ENCODE data around the gene NPFF.

The NPFF gene

DNA sequence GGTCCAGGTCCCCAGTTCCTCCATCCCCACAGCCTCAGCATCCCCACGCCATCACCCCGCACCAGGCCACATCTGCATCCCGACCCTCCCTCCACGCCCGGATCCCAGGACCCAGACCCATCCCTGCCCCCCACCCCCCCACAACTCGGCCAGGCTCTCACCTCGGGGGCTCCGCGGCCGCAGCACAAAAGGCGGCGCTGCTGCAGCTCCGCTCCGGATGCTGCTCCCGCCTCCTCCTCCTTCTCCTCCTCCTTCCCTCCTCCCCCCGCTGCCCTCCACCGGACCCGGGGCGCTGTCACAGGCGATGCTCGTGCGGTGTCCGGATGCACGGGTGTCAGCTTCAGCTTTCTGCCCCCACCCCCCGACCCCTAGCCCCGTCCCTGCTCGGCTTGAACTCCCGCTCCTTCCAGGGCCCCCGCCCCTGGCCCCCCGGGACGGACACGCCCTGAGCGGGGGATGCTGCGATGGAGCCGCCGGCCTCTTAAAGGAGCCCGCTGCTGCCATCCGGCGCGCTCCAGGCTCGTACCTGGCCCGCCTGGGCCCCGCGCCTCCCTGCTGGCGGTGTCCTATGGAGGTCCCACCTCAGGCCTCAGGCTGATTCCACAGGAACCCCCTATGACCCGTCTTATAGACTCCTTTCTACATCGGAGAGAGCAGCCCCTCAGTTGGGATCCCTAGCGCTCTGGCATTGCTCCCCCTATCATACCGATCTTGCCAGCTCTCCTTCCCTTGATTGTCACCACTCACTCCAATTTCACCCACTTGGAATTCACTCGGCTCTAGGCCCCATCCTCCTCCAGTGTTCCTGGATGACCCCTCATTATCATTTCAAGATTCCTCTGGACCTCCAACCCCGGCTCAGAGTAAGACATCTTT is 7.8 kb downstream of the NPFF start, which contains the start of gene MAP3K12:
TSS of gene MAP3K12 (minus strand) at position 193 of the 876 bp plus-strand sequence. CDS start 12,067 bp downstream, outside the sequence.
- intact Hi-C loops (cut with DNase I): loop anchor here (2.0 kb wide), 1 partner anchor 47 kb away; the partner anchor contains the start of gene PCBP2

DNA sequence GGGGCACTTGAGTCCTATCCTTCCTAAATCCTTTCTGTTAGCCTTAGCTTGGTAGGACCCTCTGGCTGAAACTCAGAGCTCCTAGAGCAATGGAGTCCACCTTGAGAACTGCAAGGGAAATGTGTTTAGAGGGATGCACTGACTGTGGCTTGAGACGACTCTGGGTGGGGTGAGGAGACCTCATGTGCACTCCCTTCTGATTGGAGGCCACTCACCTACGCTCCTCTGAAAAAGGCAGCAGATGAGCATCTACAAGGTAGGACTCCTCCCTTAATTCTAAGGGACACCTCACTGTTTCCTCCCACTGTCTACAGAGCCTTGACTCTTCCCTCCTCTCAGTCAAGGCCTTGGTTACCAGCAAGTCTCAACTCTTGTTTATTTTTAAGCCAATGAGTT is 9.1 kb downstream of the NPFF start:
- intact Hi-C loops (cut with DNase I): no loop called here
- DNase-seq: no peak

More for the DNA sequence above, 7.8 kb downstream of the NPFF start, which contains the start of gene MAP3K12:
- peak; percentile 58 to 96 (median 72) for DNase-seq

DNA sequence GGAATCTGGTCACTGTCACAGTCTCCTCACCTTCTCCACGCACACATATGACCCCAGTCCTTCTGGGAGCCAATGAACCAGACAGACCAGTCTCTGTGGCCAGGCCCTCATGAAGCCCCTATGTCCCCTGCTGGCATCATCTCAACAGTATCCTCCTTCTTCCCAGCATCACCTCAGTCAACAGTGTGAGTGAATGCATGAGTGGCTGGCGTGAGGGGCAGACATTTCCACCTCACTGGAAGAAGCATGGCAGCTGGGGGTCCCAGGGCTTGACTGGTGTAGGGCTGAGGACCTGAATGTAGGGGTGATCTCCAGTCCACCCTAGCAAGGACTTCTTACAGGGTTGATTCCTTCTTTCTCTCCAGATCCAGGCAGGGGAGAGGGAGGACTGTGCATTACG is 9.8 kb downstream of the NPFF start:
- intact Hi-C loops (cut with DNase I): no loop called here
- DNase-seq: no peak

DNA sequence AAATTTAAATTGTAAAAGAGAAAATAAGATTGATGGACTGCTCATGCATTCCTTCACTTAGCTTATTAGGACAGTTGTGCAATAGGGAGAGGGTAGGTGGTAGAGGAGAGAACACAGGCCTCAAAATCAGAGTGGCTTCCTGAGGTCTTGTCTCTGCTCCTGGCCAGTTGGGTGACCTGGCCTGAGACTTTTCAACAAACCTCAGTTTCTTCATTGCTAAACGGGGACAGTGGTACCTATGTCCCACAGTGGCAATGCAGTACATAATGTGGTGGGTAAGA is 10.6 kb downstream of the NPFF start:
- intact Hi-C loops (cut with DNase I): no loop called here
- no peak for DNase-seq

DNA sequence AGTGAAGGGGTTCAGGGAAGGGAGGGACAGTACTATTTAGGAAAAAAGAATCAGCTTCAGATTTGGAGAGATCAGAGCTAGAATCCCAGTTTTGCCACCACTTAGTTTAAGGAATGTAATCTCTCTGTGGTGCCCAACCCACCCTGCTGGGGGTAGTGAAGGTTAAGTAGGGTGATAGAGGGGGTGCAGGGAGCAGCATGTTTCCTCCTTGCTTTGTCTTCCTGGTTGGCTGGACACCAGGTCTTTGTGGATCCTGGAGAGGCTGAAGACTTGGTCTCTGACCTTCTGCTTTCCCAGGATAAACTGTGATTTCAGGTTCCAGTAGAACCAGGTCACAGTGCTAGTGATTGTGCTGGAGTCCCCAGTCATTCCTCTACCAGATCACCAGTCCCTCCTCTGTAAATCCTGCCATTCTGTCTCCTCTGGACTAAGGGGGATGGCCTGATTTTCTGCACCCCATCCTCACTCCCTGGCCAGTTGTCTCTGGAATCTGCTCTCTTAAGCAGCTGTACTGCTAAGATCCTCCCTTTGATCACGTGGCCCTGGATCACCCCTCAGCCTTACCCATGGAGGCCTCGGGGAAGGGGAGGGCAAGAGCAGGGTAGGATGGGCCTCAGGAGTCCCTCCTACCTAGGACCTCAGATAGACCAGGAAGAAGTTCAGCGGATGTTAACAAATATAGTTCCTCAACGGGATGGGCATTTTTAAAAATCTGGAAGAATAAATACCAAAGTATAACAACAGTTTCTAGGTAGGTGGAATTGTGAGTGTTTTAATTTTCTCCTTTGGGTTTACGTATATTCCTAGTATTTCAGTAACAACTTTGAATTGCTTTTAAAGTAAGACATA is 11.2 kb downstream of the NPFF start:
- peak in 1 of 10 donors; percentile 86 for DNase-seq
- intact Hi-C loops (cut with DNase I): no loop called here

DNA sequence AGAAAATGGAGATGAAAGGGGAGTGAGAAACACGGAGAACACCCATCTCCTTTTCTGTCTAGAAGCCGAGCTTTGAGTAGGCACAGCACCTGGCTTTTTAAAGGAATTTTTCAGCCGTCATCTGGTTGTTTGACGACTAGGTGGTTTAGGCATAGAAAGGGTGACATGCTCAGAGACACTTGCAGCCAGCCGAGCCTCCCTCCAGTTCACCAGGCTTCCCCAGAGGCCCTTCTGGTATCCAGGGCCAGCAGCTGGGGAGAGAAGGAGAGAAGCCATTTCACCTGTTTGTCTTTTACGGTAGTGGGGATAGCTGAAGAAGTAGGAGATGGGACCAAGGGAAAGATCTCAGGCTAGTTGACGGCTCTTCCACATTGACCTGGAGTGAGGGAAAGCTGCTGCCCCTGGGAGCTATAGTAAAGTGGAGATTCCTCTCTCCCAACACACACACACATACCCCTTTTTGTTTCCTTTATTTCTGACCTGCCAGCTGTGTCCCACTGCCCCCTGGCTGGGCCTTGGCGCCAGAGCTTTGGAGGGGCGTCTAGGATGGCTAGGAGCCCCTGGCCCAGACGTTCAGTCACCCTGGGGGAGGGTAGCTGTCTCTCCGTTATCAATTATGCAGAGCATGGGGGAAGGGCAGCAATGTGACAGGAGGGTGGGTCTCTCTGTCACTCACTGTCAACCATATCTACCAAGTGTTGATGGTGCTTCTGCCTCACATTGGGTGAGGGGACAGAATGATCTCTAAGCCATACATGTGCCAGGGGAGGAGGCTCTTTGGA is 13.5 kb downstream of the NPFF start:
- intact Hi-C loops (cut with DNase I): no loop called here
- no peak for DNase-seq

DNA sequence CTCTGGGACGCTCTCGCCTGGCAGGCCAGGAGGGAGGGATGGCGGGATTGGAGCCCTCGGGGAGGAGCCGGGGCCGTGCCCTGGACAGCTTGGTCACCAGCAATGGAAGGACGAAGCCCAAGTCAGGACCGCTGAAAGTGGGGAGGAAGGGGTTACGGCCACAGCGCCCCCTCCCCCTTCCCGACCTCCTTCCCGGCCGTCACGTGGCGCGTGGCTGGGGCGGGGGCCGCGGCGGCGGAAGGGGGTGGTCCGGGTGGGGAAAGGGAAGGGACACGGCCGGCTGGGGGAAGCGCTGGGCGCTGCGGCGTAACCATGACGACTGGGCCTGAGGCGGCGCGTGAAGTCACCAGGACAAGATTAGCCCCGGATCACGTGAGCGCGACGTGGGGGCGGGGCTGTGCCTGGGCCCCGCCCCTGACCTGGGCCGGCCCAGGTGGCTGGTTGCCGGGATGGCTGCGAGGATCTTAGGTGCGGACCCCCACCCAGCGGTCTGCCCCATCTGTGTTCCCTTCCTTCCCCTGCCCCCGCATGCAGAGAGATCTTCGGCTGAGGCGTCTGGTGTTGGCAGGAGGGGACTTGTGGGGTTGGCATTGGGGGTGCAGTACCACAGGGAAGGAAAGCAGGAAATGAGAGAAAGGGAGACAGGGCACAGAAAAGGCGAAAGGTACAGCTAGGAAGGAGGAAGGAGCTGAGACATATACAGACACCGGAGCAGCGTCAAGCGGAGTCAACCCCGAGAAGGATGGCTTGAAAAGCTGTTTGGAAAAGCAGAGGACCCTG is 14.3 kb downstream of the NPFF start:
- peak; percentile 89 to 99 (median 95) for DNase-seq
- intact Hi-C loops (cut with DNase I): no loop called here

DNA sequence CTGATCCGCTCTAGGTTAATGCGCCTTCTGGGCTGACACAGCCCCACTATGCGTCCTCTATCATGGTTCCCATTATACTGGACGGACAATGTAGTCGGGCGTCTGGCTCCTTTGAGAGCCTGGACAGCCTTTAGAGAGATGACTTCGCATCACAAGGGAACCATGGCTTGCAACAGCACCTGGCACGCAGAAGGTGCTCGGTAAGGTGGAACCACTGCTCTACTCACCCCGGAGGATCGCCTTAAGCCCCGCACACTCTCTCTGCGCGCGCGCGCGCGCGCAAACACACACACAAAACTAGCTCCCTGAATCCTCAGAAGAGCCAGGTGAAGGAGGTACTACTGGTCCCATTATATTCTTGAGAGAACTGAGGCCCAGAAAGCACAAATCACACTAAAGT is 15.1 kb downstream of the NPFF start:
- intact Hi-C loops (cut with DNase I): no loop called here
- DNase-seq: no peak

DNA sequence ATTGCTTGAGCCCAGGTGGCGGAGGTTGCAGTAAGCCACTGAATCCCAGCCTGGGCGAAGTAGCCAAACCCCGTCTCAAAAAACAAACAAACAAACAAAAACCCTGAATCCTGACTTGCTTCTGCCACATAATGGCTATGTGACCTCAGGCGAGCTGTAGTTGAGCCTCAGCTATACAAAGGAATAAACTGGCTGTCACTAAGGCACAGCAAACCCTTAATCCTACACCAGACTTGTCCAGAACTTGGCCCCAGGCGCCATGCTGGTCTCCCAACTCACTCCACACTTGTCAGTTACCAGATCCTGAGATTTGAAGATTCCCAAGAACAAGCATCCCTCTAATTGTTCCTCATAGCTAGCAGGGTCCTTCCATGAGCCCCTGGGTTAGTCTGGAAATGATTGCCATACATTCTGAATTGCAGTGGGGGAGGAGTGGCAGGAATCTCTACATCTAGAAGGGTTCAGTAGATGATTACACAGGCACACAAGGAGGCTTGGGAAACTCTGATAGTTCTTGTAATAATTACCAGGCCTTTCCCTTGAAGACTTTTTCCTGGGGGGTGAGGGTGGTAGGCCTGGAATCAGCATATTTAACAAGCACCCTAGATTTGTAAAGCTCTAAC is 17.9 kb downstream of the NPFF start:
- DNase-seq: no peak
- intact Hi-C loops (cut with DNase I): no loop called here

DNA sequence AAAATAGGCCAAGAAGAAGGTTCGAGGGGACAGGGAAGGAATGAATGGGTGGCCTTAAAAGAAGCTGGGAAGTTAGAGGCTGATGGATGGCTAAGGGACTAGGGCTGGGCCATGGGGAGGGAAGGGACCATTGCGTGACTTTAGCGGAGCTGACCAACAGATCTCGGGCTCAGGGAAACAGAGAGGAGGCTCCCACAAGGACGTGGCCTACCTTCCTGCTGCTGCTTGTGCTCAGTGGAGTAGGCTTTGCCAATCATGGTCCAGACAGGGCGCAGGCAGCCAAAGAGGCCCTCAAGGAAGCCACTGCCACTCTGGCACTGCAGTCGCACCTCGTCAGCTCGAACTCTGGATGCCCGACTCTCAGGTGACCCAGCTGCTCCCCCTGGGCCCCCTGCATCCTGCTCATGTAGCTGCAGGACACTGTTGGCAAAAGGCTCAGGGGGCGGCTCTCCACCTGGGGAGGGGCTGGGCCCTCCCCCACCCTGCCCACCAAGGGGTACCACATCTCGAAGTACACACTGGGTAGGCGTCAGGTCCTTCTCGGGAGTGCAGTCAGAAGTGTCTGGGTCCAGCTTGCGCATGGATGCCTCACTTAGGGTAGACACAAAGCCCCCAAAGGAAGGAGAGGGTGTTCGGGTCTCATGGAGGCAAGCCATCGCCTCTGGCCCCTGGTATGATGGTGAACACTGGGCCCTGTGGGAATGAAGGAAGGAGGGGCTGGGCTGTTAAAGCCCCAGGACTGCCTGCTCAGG is 20.4 kb downstream of the NPFF start:
- no peak for DNase-seq
- intact Hi-C loops (cut with DNase I): no loop called here

DNA sequence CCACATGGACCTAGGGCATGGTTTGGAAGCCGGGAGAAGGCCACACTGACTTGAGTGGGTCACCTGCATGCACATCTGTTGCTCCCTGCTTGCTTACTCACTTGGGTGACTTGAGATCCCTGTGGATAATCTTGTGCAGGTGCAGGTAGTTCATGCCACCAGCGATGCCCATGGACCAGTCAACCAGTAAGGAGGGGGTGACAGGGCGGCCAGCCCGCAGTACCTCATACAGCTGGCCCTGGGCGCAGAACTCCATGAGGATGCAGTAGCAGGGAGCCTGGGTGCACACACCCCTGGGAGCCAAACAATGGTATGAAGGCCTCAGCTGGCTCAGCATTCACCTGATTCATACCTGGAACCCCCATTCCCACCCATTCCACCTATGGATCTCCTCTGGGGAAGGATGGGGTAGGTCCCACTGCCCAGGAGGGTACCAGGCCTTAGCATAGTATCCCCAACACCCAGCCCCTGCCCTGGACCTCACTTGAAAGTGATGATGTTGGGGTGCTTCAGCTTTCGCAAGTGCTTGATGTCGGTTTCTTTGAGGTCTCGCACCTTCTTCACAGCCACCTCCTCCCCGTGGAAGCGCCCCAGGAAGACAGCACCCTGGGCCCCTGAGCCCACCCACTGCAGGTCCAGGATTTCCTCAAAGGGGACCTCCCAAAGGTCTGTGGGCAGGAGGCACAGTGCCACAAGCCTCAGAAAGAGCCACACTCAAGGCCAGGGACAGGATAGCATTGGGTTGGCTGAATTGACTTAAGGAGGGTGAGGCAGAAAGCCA is 21.1 kb downstream of the NPFF start:
- intact Hi-C loops (cut with DNase I): no loop called here

DNA sequence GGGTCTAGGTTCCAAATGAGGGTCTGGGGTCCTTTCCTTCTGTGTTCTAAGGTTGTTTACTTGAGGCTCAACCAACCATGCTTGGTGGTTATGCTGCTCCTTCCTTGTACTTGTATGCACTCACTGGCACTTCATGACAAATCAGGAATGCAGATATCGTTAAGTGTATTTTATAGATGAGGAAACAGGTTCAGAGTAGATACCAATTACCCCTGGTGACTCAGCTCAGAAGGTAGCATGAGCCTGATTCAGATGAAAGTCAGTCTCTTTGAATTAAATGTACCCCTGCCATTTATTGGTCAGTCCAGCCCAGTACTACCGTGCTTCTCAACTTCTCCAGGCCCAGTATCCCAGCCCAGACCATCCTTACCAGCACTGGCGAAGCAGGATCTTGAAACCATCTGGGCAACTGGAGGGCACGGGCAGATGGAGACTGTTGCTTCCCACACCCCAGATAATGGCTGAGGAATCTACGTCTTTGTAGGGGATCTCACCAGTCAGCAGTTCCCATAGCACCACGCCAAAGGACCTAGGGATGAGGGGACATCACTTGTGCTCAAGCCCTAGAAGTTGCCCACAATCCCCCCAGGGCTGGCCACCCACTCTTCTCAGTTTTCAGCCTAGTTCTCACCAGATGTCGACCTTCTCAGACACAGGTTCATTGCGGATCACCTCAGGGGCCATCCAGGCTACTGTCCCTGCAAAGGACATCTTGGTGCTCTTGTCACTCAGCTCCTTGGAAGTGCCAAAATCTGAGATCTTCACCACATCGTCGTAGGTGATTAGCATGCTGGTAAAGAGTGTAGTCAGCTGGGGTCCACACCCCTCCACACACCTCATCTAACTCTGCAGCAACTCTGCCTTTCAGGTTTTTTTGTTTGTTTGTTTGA is 22.4 kb downstream of the NPFF start:
- DNase-seq: no peak
- intact Hi-C loops (cut with DNase I): no loop called here

More for the DNA sequence above, 21.1 kb downstream of the NPFF start:
- no peak for DNase-seq

DNA sequence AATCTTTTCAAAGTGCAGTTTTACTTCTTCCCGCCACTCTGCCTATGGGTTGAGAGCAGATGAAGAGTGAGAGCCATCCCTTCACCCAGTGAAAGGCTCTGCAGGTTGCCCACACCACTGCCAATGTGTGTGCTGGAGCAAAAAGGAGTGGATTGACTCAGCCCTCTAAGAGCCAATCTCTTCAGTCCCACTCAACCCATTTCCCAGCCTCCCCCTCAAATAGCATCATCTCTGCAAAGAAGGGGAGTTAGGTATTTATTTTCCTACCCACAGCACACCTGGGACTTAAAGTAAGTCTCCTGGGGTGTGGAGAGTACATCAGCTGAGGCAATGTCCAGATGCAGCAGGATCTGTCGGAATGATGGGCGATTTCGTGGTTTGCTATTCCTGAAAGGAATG is 23.3 kb downstream of the NPFF start:
- intact Hi-C loops (cut with DNase I): no loop called here
- no peak for DNase-seq

DNA sequence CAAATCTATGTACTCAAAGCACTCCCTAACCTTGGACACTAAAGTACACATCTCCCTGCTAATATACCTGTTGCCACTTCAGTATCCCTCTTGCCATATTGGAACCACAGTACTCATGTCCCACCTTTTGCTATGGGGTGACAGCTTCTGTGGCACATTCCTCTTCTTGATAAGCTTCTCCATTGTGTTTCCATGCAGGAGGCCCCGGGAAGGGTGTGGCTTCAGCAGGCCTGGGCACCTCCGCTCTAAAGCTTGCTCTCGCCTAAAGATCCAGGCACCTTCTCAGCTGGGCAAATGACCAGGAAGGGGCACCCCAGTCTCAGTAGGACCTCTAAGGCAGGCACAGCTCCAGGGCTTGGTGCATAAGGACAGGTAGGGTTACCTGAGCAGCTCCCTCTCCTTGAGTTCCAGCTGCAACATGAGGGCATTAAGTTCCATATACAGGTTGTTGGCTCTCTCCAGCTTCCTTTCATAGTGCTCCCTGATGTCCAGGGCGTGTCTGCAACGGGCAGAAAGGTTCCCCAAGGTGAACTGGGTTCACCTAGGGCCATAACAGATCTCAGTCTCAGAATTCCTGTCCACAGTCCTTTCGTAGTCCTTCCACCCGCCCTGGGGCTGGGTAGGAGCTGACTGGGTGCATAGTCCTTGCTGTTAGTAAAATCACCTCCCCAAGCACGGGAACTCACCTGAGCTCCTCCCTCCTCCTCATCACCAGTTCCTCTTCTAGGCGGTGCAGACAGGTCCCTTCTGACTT is 23.9 kb downstream of the NPFF start:
- intact Hi-C loops (cut with DNase I): no loop called here
- DNase-seq: peak in 1 of 10 donors; percentile 68

DNA sequence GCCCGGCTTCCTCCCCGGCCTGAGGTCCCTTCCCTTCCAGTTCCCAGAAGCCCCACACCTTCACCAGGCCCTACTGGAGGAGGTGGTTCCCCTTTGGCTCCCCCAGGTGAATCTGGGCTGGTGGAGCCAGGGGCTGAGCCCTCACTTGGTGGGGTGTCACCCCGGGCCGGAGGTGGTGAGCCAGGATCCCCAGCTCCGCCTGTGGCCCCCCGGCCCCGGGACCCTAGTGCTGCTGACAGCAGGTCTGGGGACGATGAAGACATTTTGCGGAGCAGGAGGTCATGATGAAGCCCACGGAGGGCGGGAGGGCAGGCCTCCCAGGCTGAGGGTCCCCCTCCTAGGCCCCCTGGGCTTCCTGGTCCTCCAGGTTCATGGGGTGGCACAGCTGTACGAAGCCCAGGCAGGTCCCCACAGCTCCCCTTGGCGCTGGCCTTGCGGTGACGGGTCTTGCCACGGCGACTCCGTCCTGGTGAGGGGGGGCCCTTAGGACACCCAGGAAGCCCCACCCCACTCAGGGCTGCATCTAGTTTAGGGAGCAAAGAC is 24.6 kb downstream of the NPFF start:
- intact Hi-C loops (cut with DNase I): no loop called here
- peak in 1 of 10 donors; percentile 63 for DNase-seq
